OCI-LY1 (cell line): ENCODE measurements around the gene VAMP5.

ENCODE experiments used
- CTCF ChIP-seq: fragments of 200-600 bp; sonication (generic), shearing (Covaris generic); IDR thresholded peaks from 2 replicates; pipeline ENCODE4 v1.5.1; 2017; ENCODE audit warnings: mild to moderate bottlenecking, antibody characterized with exemption, low read length, moderate library complexity, mixed read lengths
- EZH2 ChIP-seq: fragments of 200-600 bp; sonication (generic), shearing (Covaris generic); IDR thresholded peaks from 2 replicates; pipeline ENCODE4 v1.8.0; 2017; ENCODE audit warnings: borderline replicate concordance, mixed run types, mild to moderate bottlenecking, antibody characterized with exemption, low read length, moderate library complexity, mixed read lengths

- no peak for TF ChIP-seq CTCF
- no peak for TF ChIP-seq EZH2
These were observed 22.7 kb upstream of the VAMP5 start, which contains the start of gene GGCX for GRCh38 chr2:85561280-85562212.
